ENCODE data around the gene RBP5.
A peak's percentile ranks its signal among the peaks of the same experiment; 100 is the strongest.

The RBP5 gene

GRCh38 chr12:7145671-7146070 is 17.0 kb upstream of the RBP5 start:
- peak; percentile 70 for DNase-seq (ENCODE audit: low spot score)

- peak; percentile 23 for DNase-seq (ENCODE audit: low spot score)
Observed at GRCh38 chr12:7144414-7145120, 15.9 kb upstream of the RBP5 start.

DNA sequence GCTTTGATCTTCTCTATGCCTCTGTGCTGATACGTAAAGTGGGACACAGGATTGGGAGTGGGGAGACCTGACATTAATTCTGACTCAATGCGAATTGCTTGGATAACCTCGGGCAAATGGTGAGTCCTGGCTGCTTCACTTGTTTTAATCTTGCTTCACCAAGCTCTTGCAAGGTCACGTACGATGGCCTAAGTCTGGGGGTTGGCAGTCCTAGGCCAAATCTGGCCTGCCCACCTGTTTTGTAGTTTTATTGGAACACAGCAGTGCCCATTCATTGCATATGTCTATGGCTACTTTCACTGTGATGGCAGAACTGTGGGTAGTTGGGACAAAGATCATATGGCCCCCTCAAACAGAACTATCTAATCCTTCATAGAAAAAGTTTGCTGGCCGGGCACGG is 14.9 kb upstream of the RBP5 start:
- DNase-seq (ENCODE audit: low spot score): no peak

- DNase-seq (ENCODE audit: low spot score): no peak
Observed at GRCh38 chr12:7142809-7143465, 14.2 kb upstream of the RBP5 start.

GRCh38 chr12:7142056-7142644 is 13.5 kb upstream of the RBP5 start:
- DNase-seq (ENCODE audit: low spot score): peak; percentile 46

DNA sequence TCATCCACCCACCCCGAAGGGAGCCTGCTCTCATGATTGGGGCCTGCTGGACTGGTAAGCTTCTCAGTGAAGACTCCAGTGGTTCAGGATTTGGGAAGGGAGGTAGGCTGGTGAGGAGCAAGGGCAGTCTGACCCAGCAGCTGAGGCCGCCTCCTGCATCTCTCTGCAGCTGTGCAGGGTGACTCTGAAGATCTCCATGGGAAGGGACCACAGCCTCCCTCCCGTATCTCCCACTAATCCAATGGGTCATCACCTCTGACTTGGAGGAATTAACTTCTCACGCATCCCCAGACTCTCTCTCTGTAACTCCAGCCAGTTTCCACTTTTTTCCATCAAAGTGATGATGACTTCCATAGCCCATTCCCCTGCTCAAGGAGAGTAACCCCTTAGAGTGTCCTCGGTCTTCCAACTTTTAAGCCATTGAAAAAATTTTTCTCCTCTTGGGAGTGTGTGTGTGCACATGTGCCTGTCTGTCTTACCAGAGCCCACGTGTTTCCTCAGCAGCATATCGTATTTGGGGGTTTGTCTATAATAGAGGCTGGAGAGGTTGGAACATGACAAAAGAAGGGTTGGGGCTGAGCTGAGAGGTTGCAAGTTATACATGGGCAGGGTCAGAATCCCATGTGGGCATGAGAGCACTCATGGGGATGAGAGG is 12.8 kb upstream of the RBP5 start:
- no peak for DNase-seq (ENCODE audit: low spot score)

- DNase-seq (ENCODE audit: low spot score): no peak
Observed at GRCh38 chr12:7139200-7139599, 10.5 kb upstream of the RBP5 start.

DNA sequence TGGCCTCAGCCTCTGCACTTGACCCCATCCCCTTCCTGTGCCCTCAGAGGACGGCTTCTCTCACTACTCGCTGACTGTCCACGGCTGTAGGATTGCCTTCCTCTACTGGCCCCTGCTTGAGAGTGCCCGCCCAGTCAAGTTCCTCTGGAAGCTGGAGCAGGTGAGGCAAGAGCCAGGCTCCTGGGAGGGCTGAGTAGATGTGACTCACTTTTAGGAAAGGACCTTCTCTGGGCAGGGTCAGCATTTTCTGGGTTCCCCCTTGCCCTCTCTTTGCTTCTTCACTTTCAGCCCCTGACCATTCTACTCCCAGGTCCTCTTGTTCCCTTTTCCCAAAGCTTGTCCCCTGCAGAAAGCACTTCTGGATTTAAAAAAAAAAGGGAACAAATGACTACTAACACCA is 9.2 kb upstream of the RBP5 start:
- DNase-seq (ENCODE audit: low spot score): no peak

GRCh38 chr12:7136676-7137075 is 8.0 kb upstream of the RBP5 start:
- DNase-seq (ENCODE audit: low spot score): no peak

- no peak for DNase-seq (ENCODE audit: low spot score)
Observed at GRCh38 chr12:7136071-7136470, 7.4 kb upstream of the RBP5 start.

DNA sequence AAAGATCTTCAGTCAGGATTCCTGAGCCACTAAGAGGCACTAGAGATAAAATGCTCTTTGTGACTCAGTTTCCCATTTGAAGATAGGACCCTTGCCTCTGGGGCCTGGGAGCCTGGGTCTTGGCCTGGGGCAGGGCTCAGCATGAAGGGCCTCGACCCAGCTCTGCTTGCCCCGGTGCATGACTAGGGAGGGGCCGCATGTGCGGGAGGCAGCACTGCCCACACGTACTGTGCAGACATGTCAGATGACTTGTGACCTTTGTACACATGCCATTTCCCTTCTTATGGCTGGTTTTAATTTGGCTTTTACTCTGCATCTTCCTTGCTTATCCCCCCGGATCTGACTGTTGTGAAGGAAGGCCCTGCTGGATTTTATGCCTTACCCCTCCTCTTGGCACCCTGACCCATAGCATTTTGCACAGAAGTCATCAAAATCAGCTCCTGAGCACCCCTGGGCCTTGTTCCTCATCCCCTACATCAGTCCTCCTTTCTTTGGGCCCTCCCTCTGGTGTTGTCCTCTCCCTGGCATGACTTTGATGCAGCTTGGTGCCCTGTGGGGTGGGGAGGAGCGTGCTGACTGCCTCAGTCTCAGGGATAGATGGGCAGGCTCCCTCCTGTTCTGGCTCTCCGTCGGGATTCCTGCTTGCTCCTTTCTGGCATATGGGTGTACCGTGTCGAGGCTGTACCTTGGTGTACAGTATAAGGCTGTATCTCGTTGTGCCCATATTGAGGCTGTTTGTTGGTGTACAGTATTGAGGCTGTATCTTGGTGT is 5.9 kb upstream of the RBP5 start:
- DNase-seq (ENCODE audit: low spot score): no peak

DNA sequence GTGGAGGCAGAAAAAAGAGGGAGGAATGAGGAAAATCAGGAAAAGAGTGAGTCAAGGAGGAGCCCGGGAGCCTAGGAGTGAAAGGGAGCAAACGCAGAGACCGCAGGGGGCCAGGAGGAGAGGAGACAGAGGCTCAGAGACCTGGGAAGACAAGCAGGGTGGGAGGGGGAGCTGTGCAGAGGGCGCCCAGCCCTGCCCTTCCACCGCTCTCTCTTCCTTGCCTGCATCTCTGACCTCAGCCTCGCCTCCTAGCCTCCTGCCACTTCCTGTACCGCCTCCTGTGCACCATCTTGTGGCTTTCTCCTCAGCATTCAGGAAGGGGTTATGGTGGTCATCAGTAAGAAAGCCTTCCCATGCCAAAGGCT is 2.8 kb upstream of the RBP5 start:
- DNase-seq (ENCODE audit: low spot score): peak; percentile 53

DNA sequence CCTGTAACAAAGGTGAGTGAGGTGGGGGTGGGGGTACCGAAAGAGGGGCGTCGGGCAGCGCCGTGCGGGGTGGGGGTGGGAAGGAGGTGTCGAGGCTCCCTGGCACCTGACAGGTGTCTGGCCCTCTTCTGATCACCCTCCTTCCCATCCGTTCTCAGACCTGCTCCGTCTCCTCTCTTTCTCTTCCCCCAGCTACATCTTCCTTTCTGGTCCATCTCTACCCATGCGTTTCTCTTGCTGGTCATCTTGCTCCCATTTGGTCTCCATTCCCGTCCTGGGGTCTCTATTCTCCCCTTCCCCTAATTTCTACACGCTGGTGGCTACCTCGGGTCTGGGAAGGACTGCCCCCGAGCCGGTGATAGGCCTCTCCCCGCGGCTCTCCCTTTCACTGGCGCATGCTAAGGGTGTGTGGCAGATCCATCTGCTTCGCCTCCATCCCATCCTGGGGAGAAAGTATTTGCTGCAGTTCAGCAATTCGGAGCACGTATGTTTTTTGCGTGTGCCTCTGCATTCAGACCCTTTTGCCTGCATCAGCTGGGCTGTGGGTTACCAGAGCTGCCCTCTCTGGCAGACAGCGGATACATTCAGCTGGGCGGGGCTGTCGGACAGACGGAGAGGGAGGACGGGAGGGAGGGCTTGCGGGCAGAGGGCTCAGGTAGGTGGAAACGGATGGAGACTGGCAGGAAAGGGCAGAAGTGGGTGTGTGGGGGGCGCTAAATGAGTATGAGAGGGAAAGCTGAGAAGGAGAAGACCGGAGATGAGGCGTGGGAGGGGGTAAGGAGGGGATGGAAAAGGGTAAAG is 2.2 kb upstream of the RBP5 start:
- peak; percentile 77 for DNase-seq (ENCODE audit: low spot score)

DNA sequence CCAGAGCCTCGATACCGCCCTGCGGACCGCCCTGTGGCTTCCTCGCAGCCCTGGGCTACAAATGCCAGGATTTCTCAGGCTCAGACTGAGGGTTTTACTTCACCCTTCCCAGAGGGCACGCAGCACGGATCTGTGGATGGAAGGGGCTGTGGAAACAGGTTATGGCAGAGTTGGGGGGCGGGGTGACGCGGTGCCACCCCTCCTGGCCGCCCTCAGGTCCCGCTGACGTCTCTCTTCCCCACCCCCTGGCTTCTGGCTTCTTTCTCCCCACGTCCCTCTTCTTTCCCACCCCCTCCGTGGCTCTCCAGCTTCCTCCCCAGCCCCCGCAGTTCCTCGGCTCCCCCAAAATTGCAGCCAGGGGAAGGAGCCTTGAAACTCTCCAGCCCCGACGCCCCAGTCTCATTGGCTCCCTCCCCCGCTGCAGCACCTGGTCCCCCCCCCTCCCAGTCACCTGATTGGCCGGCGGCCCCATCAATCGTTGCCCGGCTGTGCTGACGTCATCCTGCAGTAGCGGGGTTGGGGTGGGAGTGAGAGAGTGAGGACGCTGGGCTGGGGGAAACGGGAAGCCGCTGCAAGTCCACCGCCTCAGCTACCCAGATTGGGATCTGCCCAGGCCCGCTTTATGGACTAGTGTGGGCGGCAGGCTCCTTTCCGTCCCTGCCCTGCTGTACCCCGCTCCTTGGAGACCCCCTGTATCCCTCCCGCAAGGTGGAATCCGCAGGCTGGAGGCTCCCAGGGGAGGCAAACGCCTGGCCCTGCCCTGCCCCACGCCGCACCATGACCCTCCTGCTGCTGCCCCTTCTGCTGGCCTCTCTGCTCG is 1.4 kb upstream of the RBP5 start, which contains the start of gene CLSTN3:
TSS of gene CLSTN3 (plus strand) at position 500 of the 820 bp plus-strand sequence. CDS start at position 778, 278 bp downstream.
- peak; percentile 80 for DNase-seq (ENCODE audit: low spot score)

- no peak for DNase-seq (ENCODE audit: low spot score)
Observed at GRCh38 chr12:7129287-7129871, 690 bp upstream of the RBP5 start.

DNA sequence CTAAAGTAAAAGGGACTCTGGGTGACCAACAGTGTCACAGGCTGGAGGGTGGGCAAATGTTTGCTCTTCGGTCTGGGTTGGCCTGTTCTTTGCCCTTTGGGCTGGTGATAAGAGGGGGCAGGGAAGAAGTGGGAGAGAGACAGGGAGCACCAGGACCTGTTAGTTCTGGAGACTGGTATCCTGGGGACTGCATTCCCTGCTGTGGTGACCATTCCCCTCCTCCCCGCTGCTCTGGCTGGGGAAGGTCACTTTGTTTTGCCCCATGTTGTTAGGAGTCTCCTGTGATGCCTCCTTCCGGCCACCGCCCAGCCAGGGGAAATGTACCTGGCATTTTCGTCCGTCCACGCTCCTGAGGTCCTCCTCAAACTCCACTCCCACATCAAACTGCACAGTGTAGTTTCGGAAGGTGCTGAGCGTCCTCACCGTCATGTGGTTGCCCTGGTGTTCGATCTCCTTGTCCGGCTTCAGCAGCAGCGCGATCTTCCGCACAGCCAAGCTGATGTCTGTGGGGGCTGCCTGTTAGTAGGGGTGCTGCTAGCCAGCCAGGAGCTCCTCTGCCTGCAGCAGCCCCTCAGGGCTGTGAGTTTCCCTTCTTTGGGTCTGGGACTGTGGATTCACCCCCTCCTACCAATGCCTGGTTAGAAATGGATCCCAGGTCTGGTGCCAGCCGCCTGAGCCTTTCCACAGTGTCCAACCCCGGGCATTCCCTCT is 618 bp downstream of the RBP5 start:
- peak; percentile 1 for DNase-seq (ENCODE audit: low spot score)

GRCh38 chr12:7125632-7126227 is 3.0 kb downstream of the RBP5 start:
- no peak for DNase-seq (ENCODE audit: low spot score)

DNA sequence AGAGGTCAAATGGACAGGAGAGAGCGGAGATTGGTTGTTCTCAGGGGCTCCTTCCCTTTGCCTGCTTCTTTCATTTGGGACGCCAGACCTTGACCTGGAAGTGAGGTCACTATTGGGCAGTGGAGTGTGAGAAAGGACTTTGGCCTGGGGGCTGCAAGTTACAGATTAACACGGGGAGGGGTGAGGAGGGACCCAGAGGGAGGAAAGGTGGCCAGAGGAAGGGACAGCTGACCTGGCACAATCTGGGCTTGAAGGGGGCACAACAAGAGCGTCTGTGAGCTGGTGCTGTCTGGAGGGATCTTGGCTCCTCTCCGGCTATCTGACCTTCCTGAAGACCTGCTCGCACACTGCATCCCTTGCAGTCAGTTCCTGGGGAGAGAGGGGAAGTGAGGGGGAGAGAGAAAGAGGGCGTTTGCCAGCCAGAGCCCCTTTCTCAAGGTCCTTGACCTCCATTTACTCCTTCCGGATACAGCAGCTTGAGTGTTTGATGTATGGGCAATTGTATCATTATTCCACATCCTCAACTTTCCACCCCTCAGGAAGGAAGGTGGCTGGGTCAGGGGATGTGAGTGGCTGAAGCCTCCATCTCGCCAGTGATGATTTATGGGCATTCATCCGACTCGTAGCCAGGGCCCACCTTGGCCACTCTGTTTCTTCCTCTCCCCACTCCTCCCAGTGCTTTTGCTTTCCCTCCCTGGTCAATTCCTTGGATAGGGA is 4.7 kb downstream of the RBP5 start:
- no peak for DNase-seq (ENCODE audit: low spot score)

Data from kidney tubule cell (primary cell).